Erythroblast (primary cell): ENCODE measurements around the gene DOCK9.

Experiments used
- GATA1 ChIP-seq: IDR thresholded peaks from 2 replicates; pipeline ENCODE4 v1.6.1; 2011; ENCODE audit warnings: low read depth, mild to moderate bottlenecking, control low read depth, low read length, moderate library complexity
- POLR2A ChIP-seq: IDR thresholded peaks from 2 replicates; pipeline ENCODE4 v1.6.1; 2011; ENCODE audit warnings: mild to moderate bottlenecking, low read length

- TF ChIP-seq POLR2A (no peak), GATA1 (no peak)
These were observed 27.1 kb upstream of the DOCK9 start for GRCh38 chr13:99004978-99005377.
